Body of pancreas (tissue), 4 donors: ENCODE data around the gene DNAJA4. TPM values are rescaled to one million over a fixed set of nuclear protein-coding genes. Genes with fewer than 3 reads are reported as not detected.

ENCODE experiments used
- ATAC-seq: fragments of 150-250 bp; one replicate; pipeline ENCODE4 v1.9.1; 2016
- DNase-seq, 4 donors: peaks; one replicate each; pipeline ENCODE4 v3.0.0-alpha.2; 2019
- H3K27ac ChIP-seq, 4 donors: fragments of 200-600 bp; sonication (generic); 1 replicate in 3 of 4; 2 replicates in 1 of 4; pipeline versions ENCODE4 v1.5.1 to v1.6.1; 2016 to 2019; ENCODE audit warnings: mild to moderate bottlenecking in 1 of 4, mixed read lengths in 1 of 4, moderate library complexity in 1 of 4
- H3K27me3 ChIP-seq, 2 donors: fragments of 200-600 bp; sonication (generic); one replicate each; pipeline ENCODE4 v1.6.0; 2016; ENCODE audit warnings: mild to moderate bottlenecking in 1 of 2
- H3K36me3 ChIP-seq, 2 donors: fragments of 200-600 bp; sonication (generic); replicated peaks in 1 of 2; 2 replicates each; pipeline ENCODE4 v1.5.1; 2016; ENCODE audit warnings: low read depth in 2 of 2; ENCODE audit not compliant: insufficient read depth in 1 of 2
- H3K4me1 ChIP-seq: fragments of 200-600 bp; sonication (generic); one replicate; pipeline ENCODE4 v1.6.0; 2016
- H3K4me3 ChIP-seq, 2 donors: fragments of 200-600 bp; sonication (generic); 1 replicate in 1 of 2; 2 replicates in 1 of 2; pipeline ENCODE4 v1.5.1; 2016 to 2019
- H3K9me3 ChIP-seq, 3 donors: fragments of 200-600 bp; sonication (generic); 1 replicate in 2 of 3; 2 replicates in 1 of 3; pipeline ENCODE4 v1.5.1; 2016
- CTCF ChIP-seq, 7 experiments: fragments of 450-650 bp in 4 of 7; fragments of 200-600 bp in 3 of 7; sonication (generic) in 3 of 7; IDR thresholded peaks; one replicate each; pipeline ENCODE4 v1.5.1; 2016 to 2019; ENCODE audit warnings: antibody characterized with exemption in 7 of 7
- POLR2A ChIP-seq, 3 donors: fragments of 450-650 bp; IDR thresholded peaks; one replicate each; pipeline ENCODE4 v1.6.1; 2016; ENCODE audit warnings: antibody characterized with exemption in 3 of 3, mild to moderate bottlenecking in 2 of 3
- WGBS, 2 donors: methylation state at CpG; one replicate each; pipeline ENCODE4 v1.1.5; 2017; 5-methylcytosine and 5-hydroxymethylcytosine counted together
- intact Hi-C: fragments of 100-400 bp; cut with DNase I; formaldehyde crosslinking; loops from one replicate; pipeline ENCODE4 v1.15.1; 2023
- total RNA-seq, 2 donors: library from RNA; depleted of rRNA; stranded (reverse); fragments of >200 nt; gene quantifications; one replicate each; pipeline ENCODE4 v1.1.0, GENCODE V29; 2016

The DNAJA4 gene
- total RNA-seq, 2 donors from 2014 or later = 5.9 to 8.0 TPM

DNA sequence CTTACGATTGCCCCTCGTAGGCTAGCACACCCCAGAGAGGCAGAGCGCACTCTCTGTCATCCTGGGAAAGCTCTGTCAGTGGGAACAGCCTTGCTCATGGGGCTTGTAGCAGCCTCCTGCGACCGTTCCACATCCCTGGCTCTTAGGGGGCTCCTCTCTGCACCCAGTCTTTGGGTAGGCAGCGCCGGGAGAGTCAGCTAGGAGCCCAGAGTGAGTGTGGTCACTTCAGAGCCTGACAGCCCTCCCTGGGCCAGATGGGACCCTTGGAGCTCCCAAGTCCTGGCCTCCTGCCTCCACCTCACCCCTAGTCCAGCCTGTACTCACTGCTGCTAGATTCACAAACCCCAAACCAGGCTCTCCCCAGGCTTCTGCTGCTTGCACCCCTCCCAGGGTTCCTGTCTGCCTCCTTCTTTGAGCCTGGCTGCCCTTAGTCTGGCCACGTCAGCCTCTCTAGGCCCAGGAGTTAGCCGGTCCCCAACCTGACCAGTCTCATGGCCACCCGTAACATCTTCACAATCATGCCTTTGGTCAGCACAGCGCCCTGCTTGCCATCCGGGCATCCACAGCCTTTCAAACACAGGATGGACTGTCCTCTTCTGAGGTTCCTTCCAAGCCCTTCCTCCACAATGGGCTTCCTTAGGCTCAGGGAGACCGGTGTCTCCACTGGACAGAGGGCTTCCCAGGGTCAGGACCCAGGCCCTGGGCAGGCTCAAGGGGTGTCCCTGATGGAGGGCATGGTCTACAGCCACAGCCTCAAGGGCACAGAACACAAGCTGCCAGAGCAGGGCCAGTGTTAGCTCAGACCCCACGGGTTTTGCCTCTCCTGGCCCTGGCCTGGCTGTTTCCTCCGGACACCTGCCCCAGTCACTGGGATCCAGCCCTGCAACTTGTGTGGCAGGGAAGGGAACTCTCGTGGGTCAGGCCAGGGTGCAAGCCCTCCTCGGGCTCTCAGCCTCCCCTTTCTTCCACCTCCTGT is 34.6 kb upstream of the DNAJA4 start:
- no peaks in the 10 kb centered on the region for H3K36me3 ChIP-seq
- intact Hi-C loops = no loop called here
- 85 to 92% methylated on average over 17 of the region's 17 CpGs for WGBS, 2 donors
- no peaks in the 10 kb centered on the region for H3K9me3 ChIP-seq
- H3K4me3 ChIP-seq = no peak overlapping the region
- no peak for ATAC-seq
- no peaks in the 10 kb centered on the region for H3K27me3 ChIP-seq
- TF ChIP-seq CTCF (IDR thresholded peaks at IDR 0.05) (no peak), POLR2A (IDR thresholded peaks at IDR 0.05) (no peak)
- no peak overlapping the region for H3K27ac ChIP-seq
- no peak for DNase-seq
- no peaks in the 10 kb centered on the region for H3K4me1 ChIP-seq

DNA sequence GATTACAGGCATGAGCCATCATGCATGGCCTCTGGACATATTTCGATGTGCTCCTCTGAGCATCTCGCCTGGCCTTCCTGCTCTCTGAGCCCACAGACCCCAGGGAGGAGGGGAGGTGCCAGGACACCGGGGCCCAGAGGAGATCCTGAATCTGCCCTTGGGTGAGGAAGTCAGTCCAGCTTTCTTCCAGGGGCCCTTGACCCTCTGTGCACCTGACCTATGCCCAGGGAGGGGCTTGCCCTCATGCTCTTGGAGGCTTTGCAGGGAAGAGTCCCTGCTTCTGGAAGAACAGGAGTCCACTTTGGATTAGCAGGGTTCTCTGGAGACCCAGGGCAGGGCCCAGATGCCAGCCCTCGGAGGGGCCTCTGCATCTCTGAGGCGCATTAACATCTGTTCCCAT is 31.4 kb upstream of the DNAJA4 start:
- H3K27ac ChIP-seq = no peak overlapping the region
- intact Hi-C loops = no loop called here
- no peak overlapping the region for H3K4me3 ChIP-seq
- no peaks in the 10 kb centered on the region for H3K9me3 ChIP-seq
- ATAC-seq (no peak), DNase-seq (no peak)
- H3K27me3 ChIP-seq = no peaks in the 10 kb centered on the region
- no peaks in the 10 kb centered on the region for H3K36me3 ChIP-seq
- no peaks in the 10 kb centered on the region for H3K4me1 ChIP-seq
- TF ChIP-seq POLR2A (IDR thresholded peaks at IDR 0.05) = no peak
- TF ChIP-seq CTCF (IDR thresholded peaks at IDR 0.05) = no peak
- WGBS, 2 donors = 73 to 76% methylated on average over 3 to 5 of the region's 5 CpGs

GRCh38 chr15:78233496-78233895 is 30.9 kb upstream of the DNAJA4 start:
- ATAC-seq (no peak), DNase-seq (no peak)
- no peaks in the 10 kb centered on the region for H3K9me3 ChIP-seq
- intact Hi-C loops = no loop called here
- no peak overlapping the region for H3K4me3 ChIP-seq
- H3K27ac ChIP-seq = no peak overlapping the region
- 67 to 80% methylated on average over 11 of the region's 11 CpGs for WGBS, 2 donors
- TF ChIP-seq CTCF (IDR thresholded peaks at IDR 0.05) = no peak
- H3K27me3 ChIP-seq = no peaks in the 10 kb centered on the region
- H3K36me3 ChIP-seq = no peaks in the 10 kb centered on the region
- no peaks in the 10 kb centered on the region for H3K4me1 ChIP-seq

DNA sequence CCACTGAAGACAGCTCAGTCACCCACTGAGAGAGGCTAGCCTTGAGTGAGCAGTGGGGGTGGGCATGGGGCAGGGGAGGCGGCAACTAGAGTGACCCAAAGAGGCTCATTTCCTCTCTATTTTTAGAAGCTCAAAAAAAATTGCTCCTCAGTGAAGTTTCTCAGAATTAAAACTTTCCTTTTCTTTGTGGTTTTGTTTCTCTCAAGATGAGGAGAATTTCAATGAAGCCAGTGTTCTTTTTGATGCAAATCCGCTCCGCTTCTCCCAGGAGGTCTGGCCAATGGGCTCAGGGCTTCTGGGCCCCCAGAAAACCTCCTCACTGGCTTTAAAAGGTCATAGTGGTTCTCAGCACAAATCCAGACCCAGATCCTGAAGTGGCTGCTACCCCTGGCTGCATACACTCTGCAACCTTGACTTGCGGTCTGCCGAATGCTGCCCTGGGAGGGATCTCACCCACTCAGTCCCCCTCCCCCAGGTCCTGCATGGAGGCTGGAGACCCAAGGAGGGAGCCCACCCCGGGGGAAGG is 29.8 kb upstream of the DNAJA4 start, which contains the start of gene ACSBG1:
ACSBG1 (minus strand) TSS at position 51 of the 526 bp plus-strand sequence. CDS start 64 bp downstream, outside the sequence.
- Histone ChIP-seq H3K4me3 (no peak within 1 kb of the TSS), H3K36me3 (no peaks in the 10 kb centered on the region), H3K9me3 (no peaks in the 10 kb centered on the region), H3K27ac (no peak within 1 kb of the TSS), H3K4me1 (no peaks in the 10 kb centered on the region), H3K27me3 (no peaks in the 10 kb centered on the region)
- WGBS, 2 donors = 68 to 74% methylated on average over 4 to 6 of the region's 6 CpGs
- DNase-seq (no peak), ATAC-seq (no peak)
- intact Hi-C loops = no loop called here
- TF ChIP-seq POLR2A (IDR thresholded peaks at IDR 0.05) = no peak
- TF ChIP-seq CTCF (IDR thresholded peaks at IDR 0.05) = no peak
